K562 (cell line): ENCODE data around the gene TMTC2. TPM values are rescaled to one million over a fixed set of nuclear protein-coding genes. Genes with fewer than 3 reads are reported as not detected.

ENCODE experiments used
- ATAC-seq: fragments of 200-7000 bp; cut with Tn5 transposase; 3 replicates; pipeline ENCODE4 v1.9.1; 2020; ENCODE audit warnings: moderate library complexity
- BruUV-seq: library from RNA; stranded (reverse); fragments of 400-500 nt; replicated peaks from 2 replicates; lab custom pipeline; 2021; lab: Mats Ljungman, UMichigan
- CTCF ChIA-PET: fragments of 300-600 bp; formaldehyde crosslinking; extraction: SDS; loops from one replicate; lab custom pipeline; 2021; ENCODE audit warnings: low intra/inter-chr PET ratio; lab: Yijun Ruan, JAX
- POLR2A ChIA-PET: fragments of 300-600, 350-650 bp; sonication (Branson Sonifier 250); formaldehyde crosslinking; extraction: SDS; loops from one replicate; lab custom pipeline; 2021; ENCODE audit warnings: antibody characterized with exemption, inconsistent platforms; lab: Yijun Ruan, JAX
- DNase-seq, 4 experiments: peaks; one replicate each; pipeline versions ENCODE4 v3.0.0 to v3.0.0-alpha.2; 2011 to 2018; ENCODE audit warnings: low spot score in 3 of 4, mixed read lengths in 3 of 4; ENCODE audit errors: extremely low read depth in 1 of 4
- FAIRE-seq: peaks from 2 replicates; lab custom pipeline; 2011; peaks lifted over from hg19 to GRCh38; lab: Jason Lieb, UNC
- H2AFZ ChIP-seq: 2 replicates; pipeline ENCODE4 v1.6.0; 2011; ENCODE audit warnings: low read depth, low read length, control low read depth, inconsistent platforms
- H3K27ac ChIP-seq: fragments of 200-600 bp; 3 replicates; pipeline ENCODE4 v1.8.0; 2011; ENCODE audit warnings: low read depth, mild to moderate bottlenecking, control low read depth, inconsistent platforms, low read length, moderate library complexity, mixed read lengths; ENCODE audit errors: extremely low read depth
- H3K27me3 ChIP-seq, 2 experiments: fragments of 300-600 bp in 1 of 2; 2 replicates in 1 of 2; 3 replicates in 1 of 2; pipeline versions ENCODE4 v1.6.0 to v1.8.0; 2011; ENCODE audit warnings: inconsistent platforms in 2 of 2, low read length in 2 of 2, mild to moderate bottlenecking in 1 of 2, mixed read lengths in 1 of 2, moderate library complexity in 1 of 2; ENCODE audit not compliant: control insufficient read depth in 2 of 2, insufficient read depth in 2 of 2
- H3K36me3 ChIP-seq: fragments of 300-600 bp; 3 replicates; pipeline ENCODE4 v1.8.0; 2011; ENCODE audit warnings: mild to moderate bottlenecking, low read length, inconsistent platforms; ENCODE audit not compliant: control insufficient read depth, insufficient read depth
- H3K4me1 ChIP-seq, 2 experiments: fragments of 200-600 bp in 1 of 2; replicated peaks in 1 of 2; 2 replicates in 1 of 2; 3 replicates in 1 of 2; pipeline versions ENCODE4 v1.5.1 to v1.8.0; 2011; ENCODE audit warnings: inconsistent platforms in 2 of 2, low read length in 2 of 2, mild to moderate bottlenecking in 1 of 2, mixed read lengths in 1 of 2, moderate library complexity in 1 of 2; ENCODE audit not compliant: control insufficient read depth in 2 of 2, insufficient read depth in 2 of 2
- H3K4me2 ChIP-seq: 2 replicates; pipeline ENCODE4 v1.6.1; 2011; ENCODE audit warnings: low read length, control low read depth, inconsistent platforms, mixed read lengths; ENCODE audit not compliant: insufficient read depth
- H3K4me3 ChIP-seq: fragments of 200-600 bp; sonication (generic), shearing (Covaris generic); 2 replicates; pipeline ENCODE4 v1.5.1; 2016; ENCODE audit warnings: control low read depth, inconsistent platforms
- H3K79me2 ChIP-seq: fragments of 200-600 bp; 3 replicates; pipeline ENCODE4 v1.8.0; 2011; ENCODE audit warnings: low read length, inconsistent platforms; ENCODE audit not compliant: control insufficient read depth, insufficient read depth
- H3K9ac ChIP-seq, 2 experiments: 2 replicates each; pipeline versions ENCODE4 v1.6.0 to v1.6.1; 2011; ENCODE audit warnings: low read depth in 2 of 2, low read length in 2 of 2, control low read depth in 1 of 2, inconsistent platforms in 1 of 2, mild to moderate bottlenecking in 1 of 2, mixed read lengths in 1 of 2; ENCODE audit not compliant: insufficient read depth in 1 of 2
- H3K9me1 ChIP-seq: one replicate; pipeline ENCODE4 v1.6.0; 2011; ENCODE audit warnings: inconsistent platforms, mild to moderate bottlenecking, low read length, moderate library complexity; ENCODE audit not compliant: control insufficient read depth, insufficient read depth
- H3K9me3 ChIP-seq: replicated peaks from 2 replicates; pipeline ENCODE4 v1.5.1; 2011; ENCODE audit warnings: low read depth, low read length, inconsistent platforms; ENCODE audit not compliant: control insufficient read depth, insufficient read depth
- H4K20me1 ChIP-seq: replicated peaks from 2 replicates; pipeline ENCODE4 v1.6.1; 2011; ENCODE audit warnings: low read length, inconsistent platforms, mixed read lengths; ENCODE audit not compliant: control insufficient read depth, insufficient read depth
- CXXC5 ChIP-seq: fragments of 250-450 bp; sonication (Bioruptor Pico); IDR thresholded peaks from 2 replicates; pipeline ENCODE4 v1.8.0; 2022; ENCODE audit warnings: inconsistent platforms, mild to moderate bottlenecking, moderate library complexity
- EWSR1 ChIP-seq: fragments of 450-650 bp; IDR thresholded peaks from 2 replicates; pipeline ENCODE4 v1.6.1; 2018; ENCODE audit warnings: borderline replicate concordance, mild to moderate bottlenecking, low read depth, moderate library complexity; ENCODE audit not compliant: partially characterized antibody
- HDAC1 ChIP-seq, 2 experiments: fragments of 450-650 bp; IDR thresholded peaks; 2 replicates each; pipeline ENCODE4 v1.6.1; 2016 to 2017; ENCODE audit warnings: inconsistent platforms in 1 of 2, mild to moderate bottlenecking in 1 of 2, moderate library complexity in 1 of 2
- NKRF ChIP-seq: fragments of 450-650 bp; IDR thresholded peaks from 2 replicates; pipeline ENCODE4 v1.6.1; 2016; ENCODE audit warnings: borderline replicate concordance
- POLR3G ChIP-seq: IDR thresholded peaks from 2 replicates; pipeline ENCODE4 v1.6.1; 2011; ENCODE audit not compliant: insufficient read length, insufficient replicate concordance; ENCODE audit errors: extremely low read depth
- SRSF1 ChIP-seq: fragments of 200-400 bp; formaldehyde crosslinking; IDR thresholded peaks from 2 replicates; pipeline ENCODE4 v1.6.1; 2017; ENCODE audit warnings: mild to moderate bottlenecking, low read depth, low read length, moderate library complexity
- USF1 ChIP-seq: sonication (generic); formaldehyde crosslinking; IDR thresholded peaks from 2 replicates; pipeline ENCODE4 v1.9.0; 2022; ENCODE audit warnings: mild to moderate bottlenecking, missing genetic modification reagents
- ZBTB1 ChIP-seq: sonication (generic); formaldehyde crosslinking; IDR thresholded peaks from 2 replicates; pipeline ENCODE4 v1.8.1; 2023; ENCODE audit warnings: missing genetic modification reagents, low read depth, mild to moderate bottlenecking, borderline replicate concordance
- ZNF507 ChIP-seq: conservative IDR thresholded peaks from 2 replicates; pipeline ENCODE4 v1.6.1; 2017; ENCODE audit warnings: missing genetic modification characterization, missing compliant biosample characterization
- ZNF707 ChIP-seq: fragments of 250-450 bp; sonication (Bioruptor Pico); conservative IDR thresholded peaks from 2 replicates; pipeline ENCODE4 v1.8.0; 2022; ENCODE audit warnings: inconsistent platforms, mild to moderate bottlenecking, moderate library complexity
- ZNF778 ChIP-seq: fragments of 450-650 bp; formaldehyde crosslinking; IDR thresholded peaks from 2 replicates; pipeline ENCODE4 v1.4.0; 2020; ENCODE audit warnings: mild to moderate bottlenecking, moderate library complexity
- WGBS: fragments of 100-300 bp; shearing (Covaris generic); methylation state at CpG from one replicate; pipeline ENCODE4 v1.1.6; 2016; ENCODE audit warnings: low coverage, mixed read lengths; ENCODE audit not compliant: insufficient coverage; ENCODE audit errors: missing lambda C conversion rate; 5-methylcytosine and 5-hydroxymethylcytosine counted together
- in situ Hi-C: fragments of 300-500 bp; cut with MboI; formaldehyde crosslinking; loops from 4 replicates; pipeline ENCODE4 v1.15.0; 2018; ENCODE audit warnings: inconsistent platforms, mixed read lengths
- intact Hi-C: fragments of 100-400 bp; cut with micrococcal nuclease; formaldehyde crosslinking; loops from 2 replicates; pipeline ENCODE4 v1.14.2; 2022
- polyA plus RNA-seq, 8 experiments: library from polyadenylated mRNA; depleted of rRNA in 4 of 8; stranded (reverse) in 5 of 8; unstranded in 3 of 8; fragments of >200 nt; fragmentation: Nextera tagmentation in 2 of 8; fragmentation: Illumina TruSeq in 1 of 8; extraction: Ambion mirVana in 2 of 8; extraction: Trizol in 1 of 8; gene quantifications; 2 replicates each; pipeline versions ENCODE4 v1.2.1 to v1.2.3, GENCODE V29; 2011 to 2014; ENCODE audit warnings: inconsistent platforms in 1 of 8, missing spikeins in 1 of 8
- total RNA-seq, 7 experiments: library from RNA; depleted of rRNA in 6 of 7; stranded (reverse); fragments of >200 nt in 6 of 7; fragmentation: Illumina TruSeq in 2 of 7; extraction: Trizol in 2 of 7; gene quantifications; 2 replicates each; pipeline versions ENCODE4 v1.2.1 to v1.2.3, GENCODE V29; 2011 to 2021; ENCODE audit warnings: low replicate concordance in 1 of 7
- TF ChIP-seq, protein P1 (sequence below): fragments of 250-450 bp; sonication (Bioruptor Pico); IDR thresholded peaks from 2 replicates; pipeline ENCODE4 v1.6.1; 2021; ENCODE audit warnings: mild to moderate bottlenecking
- TF ChIP-seq, protein P2 (sequence below), 2 experiments: IDR thresholded peaks in 1 of 2; conservative IDR thresholded peaks in 1 of 2; 2 replicates each; pipeline ENCODE4 v1.6.1; 2016; ENCODE audit warnings: low read depth in 2 of 2, mild to moderate bottlenecking in 1 of 2, missing compliant biosample characterization in 1 of 2, missing genetic modification characterization in 1 of 2, moderate library complexity in 1 of 2

TMTC2 gene
- total and polyA plus RNA-seq, 9 of the 15 experiments (the other 6 are each of a cell fraction or from before 2014, with no cell fraction given): 0.29 to 1.1 (median 0.55) TPM

GRCh38 chr12:83143950-83144349, 457.2 kb downstream of the TMTC2 start:
- Histone ChIP-seq H3K9ac (no peak overlapping the region), H3K27me3 (no peaks in the 10 kb centered on the region), H2AFZ (no peak overlapping the region), H3K9me1 (no peaks in the 10 kb centered on the region), H3K36me3 (no peaks in the 10 kb centered on the region), H4K20me1 (no peaks in the 10 kb centered on the region), H3K4me2 (no peak overlapping the region), H3K4me3 (no peak overlapping the region), H3K79me2 (no peaks in the 10 kb centered on the region), H3K9me3 (peaks cover 4% of the 10 kb centered on the region; the same call in 1 of the 2 replicates), H3K27ac (no peak overlapping the region), H3K4me1 (no peaks in the 10 kb centered on the region)
- BruUV-seq: no TSS peak
- intact Hi-C loops (no loop called here), in situ Hi-C loops (no loop called here)
- FAIRE-seq (no peak), DNase-seq (no peak), ATAC-seq (no peak)
- ChIA-PET POLR2A (interaction anchor here (0.5 kb wide), 1 partner anchor 114 kb away, joined by 3 read pairs; no protein-coding TSS in a partner anchor), CTCF (no interaction called here)
- WGBS: 25% methylated on average over 1 of the region's 1 CpG
- no peak for TF ChIP-seq ZNF707
- TF ChIP-seq, protein P1, sequence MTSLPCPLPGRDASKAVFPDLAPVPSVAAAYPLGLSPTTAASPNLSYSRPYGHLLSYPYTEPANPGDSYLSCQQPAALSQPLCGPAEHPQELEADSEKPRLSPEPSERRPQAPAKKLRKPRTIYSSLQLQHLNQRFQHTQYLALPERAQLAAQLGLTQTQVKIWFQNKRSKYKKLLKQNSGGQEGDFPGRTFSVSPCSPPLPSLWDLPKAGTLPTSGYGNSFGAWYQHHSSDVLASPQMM: no peak
- no peak for TF ChIP-seq HDAC1 (IDR thresholded peaks at IDR 0.05)
- TF ChIP-seq POLR3G: no peak
- TF ChIP-seq NKRF: no peak
- TF ChIP-seq, protein P2, sequence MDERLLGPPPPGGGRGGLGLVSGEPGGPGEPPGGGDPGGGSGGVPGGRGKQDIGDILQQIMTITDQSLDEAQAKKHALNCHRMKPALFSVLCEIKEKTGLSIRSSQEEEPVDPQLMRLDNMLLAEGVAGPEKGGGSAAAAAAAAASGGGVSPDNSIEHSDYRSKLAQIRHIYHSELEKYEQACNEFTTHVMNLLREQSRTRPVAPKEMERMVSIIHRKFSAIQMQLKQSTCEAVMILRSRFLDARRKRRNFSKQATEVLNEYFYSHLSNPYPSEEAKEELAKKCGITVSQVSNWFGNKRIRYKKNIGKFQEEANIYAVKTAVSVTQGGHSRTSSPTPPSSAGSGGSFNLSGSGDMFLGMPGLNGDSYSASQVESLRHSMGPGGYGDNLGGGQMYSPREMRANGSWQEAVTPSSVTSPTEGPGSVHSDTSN (CRISPR knock-in tag; IDR thresholded peaks at IDR 0.05; ENCODE audit: low read depth): no peak
- TF ChIP-seq, protein P2 (tag; conservative IDR thresholded peaks at IDR 0.05; ENCODE audit: low read depth): no peak
- TF ChIP-seq EWSR1: no peak
- TF ChIP-seq CXXC5 (CRISPR knock-in tag): no peak
- TF ChIP-seq ZBTB1 (CRISPR knock-in tag): no peak
- no peak for TF ChIP-seq ZNF778 (CRISPR knock-in tag)
- TF ChIP-seq SRSF1: no peak
- no peak for TF ChIP-seq ZNF507
- no peak for TF ChIP-seq USF1 (CRISPR knock-in tag)
